HepG2 (cell line): ENCODE measurements around the gene GRIP1. TPM values are rescaled to one million over a fixed set of nuclear protein-coding genes. Genes with fewer than 3 reads are reported as not detected.

Experiments used
- ATAC-seq: fragments of 200-7000 bp; cut with Tn5 transposase; 3 replicates; pipeline ENCODE4 v1.9.1; 2020; ENCODE audit warnings: mild to moderate bottlenecking, moderate library complexity
- BruUV-seq: library from RNA; stranded (reverse); fragments of 400-500 nt; replicated peaks from 2 replicates; lab custom pipeline; 2021; lab: Mats Ljungman, UMichigan
- CTCF ChIA-PET: fragments of 300-600 bp; formaldehyde crosslinking; extraction: SDS; loops from one replicate; lab custom pipeline; 2021; ENCODE audit warnings: low total read pairs, inconsistent platforms, low intra/inter-chr PET ratio; lab: Yijun Ruan, JAX
- POLR2A ChIA-PET: fragments of 350-600 bp; sonication (Branson Sonifier 250); formaldehyde crosslinking; loops from one replicate; lab custom pipeline; 2020; ENCODE audit warnings: antibody characterized with exemption, inconsistent platforms; lab: Yijun Ruan, JAX
- DNase-seq: peaks from one replicate; pipeline ENCODE4 v3.0.0-alpha.2; 2015; ENCODE audit warnings: low spot score
- FAIRE-seq: peaks from 3 replicates; lab custom pipeline; 2011; peaks lifted over from hg19 to GRCh38; lab: Jason Lieb, UNC
- H2AFZ ChIP-seq: one replicate; pipeline ENCODE4 v1.6.1; 2011; ENCODE audit warnings: low read length, inconsistent platforms
- H3K27ac ChIP-seq: fragments of 300-600 bp; 3 replicates; pipeline ENCODE4 v1.8.0; 2011; ENCODE audit warnings: mixed run types, mild to moderate bottlenecking, mixed read lengths, low read length, inconsistent platforms; ENCODE audit not compliant: insufficient read depth; ENCODE audit errors: extremely low read length
- H3K27me3 ChIP-seq, 2 experiments: fragments of 200-600 bp in 1 of 2; 2 replicates in 1 of 2; 3 replicates in 1 of 2; pipeline versions ENCODE4 v1.6.0 to v1.8.0; 2011; ENCODE audit warnings: low read length in 2 of 2, mild to moderate bottlenecking in 2 of 2, moderate library complexity in 2 of 2, inconsistent platforms in 1 of 2; ENCODE audit not compliant: insufficient read depth in 2 of 2, control insufficient read depth in 1 of 2
- H3K36me3 ChIP-seq, 2 experiments: fragments of 200-600 bp in 1 of 2; replicated peaks in 1 of 2; 2 replicates in 1 of 2; 3 replicates in 1 of 2; pipeline versions ENCODE4 v1.5.1 to v1.8.0; 2011; ENCODE audit warnings: low read length in 2 of 2, inconsistent platforms in 1 of 2; ENCODE audit not compliant: insufficient read depth in 2 of 2, control insufficient read depth in 1 of 2
- H3K4me1 ChIP-seq: 2 replicates; pipeline ENCODE4 v1.5.1; 2012; ENCODE audit warnings: low read length, inconsistent platforms; ENCODE audit not compliant: insufficient read depth
- H3K4me2 ChIP-seq: 2 replicates; pipeline ENCODE4 v1.6.0; 2011; ENCODE audit warnings: low read depth, low read length, inconsistent platforms
- H3K4me3 ChIP-seq, 3 experiments: fragments of 200-600 bp in 1 of 3; sonication (generic), shearing (Covaris generic) in 1 of 3; replicated peaks in 1 of 3; 2 replicates each; pipeline ENCODE4 v1.5.1; 2011 to 2016; ENCODE audit warnings: low read length in 3 of 3, inconsistent platforms in 2 of 3, low read depth in 2 of 3, mild to moderate bottlenecking in 2 of 3, control low read depth in 1 of 3, mixed read lengths in 1 of 3; ENCODE audit not compliant: insufficient read depth in 1 of 3
- H3K79me2 ChIP-seq: one replicate; pipeline ENCODE4 v1.6.1; 2011; ENCODE audit warnings: low read length, inconsistent platforms; ENCODE audit not compliant: insufficient read depth
- H3K9ac ChIP-seq: 2 replicates; pipeline ENCODE4 v1.6.0; 2011; ENCODE audit warnings: mild to moderate bottlenecking, low read depth, low read length, inconsistent platforms; ENCODE audit not compliant: insufficient read depth
- H3K9me3 ChIP-seq: 2 replicates; pipeline ENCODE4 v1.5.1; 2012; ENCODE audit warnings: mild to moderate bottlenecking, low read length
- H4K20me1 ChIP-seq: 2 replicates; pipeline ENCODE4 v1.6.0; 2011; ENCODE audit warnings: inconsistent platforms, mild to moderate bottlenecking, low read length, moderate library complexity; ENCODE audit not compliant: insufficient read depth
- FOXA3 ChIP-seq: IDR thresholded peaks from 2 replicates; pipeline ENCODE4 v1.6.1; 2016; ENCODE audit warnings: missing genetic modification reagents, missing compliant biosample characterization
- NFKB2 ChIP-seq: sonication (generic); formaldehyde crosslinking; IDR thresholded peaks from 2 replicates; pipeline ENCODE4 v1.4.0; 2020; ENCODE audit warnings: missing genetic modification reagents, borderline replicate concordance
- PRPF4 ChIP-seq: fragments of 200-400 bp; formaldehyde crosslinking; IDR thresholded peaks from 2 replicates; pipeline ENCODE4 v1.6.1; 2016; ENCODE audit warnings: low read length, low read depth; ENCODE audit not compliant: poor library complexity, severe bottlenecking
- REST ChIP-seq, 2 experiments: IDR thresholded peaks; 2 replicates each; pipeline ENCODE4 v1.6.1; 2011 to 2012; ENCODE audit warnings: low read length in 2 of 2, borderline replicate concordance in 1 of 2, low read depth in 1 of 2, mild to moderate bottlenecking in 1 of 2, moderate library complexity in 1 of 2
- THYN1 ChIP-seq: sonication (generic); formaldehyde crosslinking; IDR thresholded peaks from 2 replicates; pipeline ENCODE4 v1.8.1; 2023; ENCODE audit warnings: low read depth, mild to moderate bottlenecking, moderate library complexity, missing genetic modification reagents, borderline replicate concordance
- ZNF264 ChIP-seq: sonication (generic); formaldehyde crosslinking; IDR thresholded peaks from 2 replicates; pipeline ENCODE4 v1.4.0; 2020; ENCODE audit warnings: missing genetic modification reagents
- ZNF354B ChIP-seq: sonication (generic); formaldehyde crosslinking; IDR thresholded peaks from 2 replicates; pipeline ENCODE4 v1.8.0; 2022; ENCODE audit warnings: mild to moderate bottlenecking, missing genetic modification reagents
- ZNF740 ChIP-seq: sonication (generic); formaldehyde crosslinking; IDR thresholded peaks from 2 replicates; pipeline ENCODE4 v1.4.0; 2020; ENCODE audit warnings: missing genetic modification reagents
- WGBS: methylation state at CpG from one replicate; pipeline ENCODE4 v1.1.6; 2017; ENCODE audit warnings: low lambda C conversion rate; 5-methylcytosine and 5-hydroxymethylcytosine counted together
- in situ Hi-C: cut with HindIII; loops from 2 replicates; pipeline ENCODE4 v1.10.0; 2017; ENCODE audit warnings: low pct_unique_long_range_greater_than_20kb; ENCODE audit not compliant: extremely low pct_ligation_motif_present
- intact Hi-C: fragments of 100-400 bp; cut with micrococcal nuclease; formaldehyde crosslinking; loops from one replicate; pipeline ENCODE4 v1.10.0; 2022; ENCODE audit not compliant: unreplicated experiment
- polyA plus RNA-seq, 8 experiments: library from polyadenylated mRNA; depleted of rRNA in 3 of 8; stranded (reverse) in 7 of 8; unstranded in 1 of 8; fragments of >200 nt; fragmentation: Illumina TruSeq in 4 of 8; extraction: Trizol in 4 of 8; gene quantifications; 2 replicates each; pipeline versions ENCODE4 v1.2.1 to v1.2.3, GENCODE V29; 2011 to 2016; ENCODE audit warnings: low read depth in 4 of 8, missing spikeins in 1 of 8, mixed read lengths in 1 of 8; ENCODE audit not compliant: insufficient read depth in 1 of 8
- total RNA-seq, 5 experiments: library from RNA; depleted of rRNA; stranded (reverse); fragments of >200 nt; fragmentation: Illumina TruSeq; extraction: Trizol; gene quantifications; 2 replicates each; pipeline ENCODE4 v1.2.3, GENCODE V29; 2016; ENCODE audit warnings: low read depth in 1 of 5
- TF ChIP-seq, protein P1 (sequence below): sonication (generic); formaldehyde crosslinking; IDR thresholded peaks from 2 replicates; pipeline ENCODE4 v1.9.0; 2022; ENCODE audit warnings: missing genetic modification reagents, mild to moderate bottlenecking, borderline replicate concordance
- TF ChIP-seq, protein P2 (sequence below): sonication (generic); formaldehyde crosslinking; IDR thresholded peaks from 2 replicates; pipeline ENCODE4 v1.8.0; 2022; ENCODE audit warnings: missing genetic modification reagents, mild to moderate bottlenecking, inconsistent platforms, borderline replicate concordance

GRIP1 gene
- total and polyA plus RNA-seq, 2 of the 13 experiments (the other 11 are each of a cell fraction or from before 2014, with no cell fraction given), result not detected

DNA sequence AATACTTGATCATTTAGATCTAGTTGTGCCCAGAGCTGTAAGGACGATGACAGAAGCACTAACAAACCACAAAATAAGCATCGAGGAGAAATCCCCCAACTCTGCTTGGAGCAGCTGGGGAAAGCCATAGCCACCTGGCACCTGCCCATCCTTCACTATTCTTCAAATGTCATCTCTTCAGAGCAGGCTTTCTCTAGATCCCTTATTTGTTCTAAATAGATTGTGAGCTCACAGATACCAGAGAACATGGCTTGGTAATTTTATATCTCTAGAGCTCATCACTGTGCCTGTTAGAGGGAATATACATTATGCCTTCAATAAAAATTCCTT is 50.9 kb downstream of the GRIP1 start:
- BruUV-seq, result no TSS peak
- intact Hi-C loops (no loop called here), in situ Hi-C loops (no loop called here)
- ATAC-seq (no peak), FAIRE-seq (no peak), DNase-seq (no peak)
- H3K36me3 ChIP-seq, result no peaks in the 10 kb centered on the region
- WGBS, result 3% methylated on average over 2 of the region's 2 CpGs
- no peak overlapping the region for H3K27ac ChIP-seq
- H3K79me2 ChIP-seq, result no peaks in the 10 kb centered on the region
- peaks cover 0 to 3% of the 10 kb centered on the region in 2 experiments; a peak in 1 of 5 replicates for H3K27me3 ChIP-seq
- H3K4me1 ChIP-seq, result peaks cover 16% of the 10 kb centered on the region
- no peaks in the 10 kb centered on the region for H4K20me1 ChIP-seq
- POLR2A ChIA-PET, result no interaction called here
- no peak overlapping the region for H2AFZ ChIP-seq
- no peak overlapping the region for H3K9ac ChIP-seq
- no peak overlapping the region for H3K4me3 ChIP-seq
- no peak overlapping the region for H3K4me2 ChIP-seq
- CTCF ChIA-PET, result no interaction called here
- H3K9me3 ChIP-seq, result no peaks in the 10 kb centered on the region
- TF ChIP-seq NFKB2 (CRISPR knock-in tag) (no peak), PRPF4 (no peak), ZNF264 (CRISPR knock-in tag) (no peak), REST (IDR thresholded peaks at IDR 0.05; ENCODE audit: borderline replicate concordance in 1 of 2, low read depth in 1 of 2, low read length in 2 of 2) (no peak), ZNF740 (CRISPR knock-in tag) (no peak), FOXA3 (CRISPR knock-in tag) (no peak), ZNF354B (CRISPR knock-in tag) (no peak), THYN1 (CRISPR knock-in tag) (no peak)
- TF ChIP-seq, protein P1, sequence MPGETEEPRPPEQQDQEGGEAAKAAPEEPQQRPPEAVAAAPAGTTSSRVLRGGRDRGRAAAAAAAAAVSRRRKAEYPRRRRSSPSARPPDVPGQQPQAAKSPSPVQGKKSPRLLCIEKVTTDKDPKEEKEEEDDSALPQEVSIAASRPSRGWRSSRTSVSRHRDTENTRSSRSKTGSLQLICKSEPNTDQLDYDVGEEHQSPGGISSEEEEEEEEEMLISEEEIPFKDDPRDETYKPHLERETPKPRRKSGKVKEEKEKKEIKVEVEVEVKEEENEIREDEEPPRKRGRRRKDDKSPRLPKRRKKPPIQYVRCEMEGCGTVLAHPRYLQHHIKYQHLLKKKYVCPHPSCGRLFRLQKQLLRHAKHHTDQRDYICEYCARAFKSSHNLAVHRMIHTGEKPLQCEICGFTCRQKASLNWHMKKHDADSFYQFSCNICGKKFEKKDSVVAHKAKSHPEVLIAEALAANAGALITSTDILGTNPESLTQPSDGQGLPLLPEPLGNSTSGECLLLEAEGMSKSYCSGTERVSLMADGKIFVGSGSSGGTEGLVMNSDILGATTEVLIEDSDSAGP (CRISPR knock-in tag), result no peak
- TF ChIP-seq, protein P2, sequence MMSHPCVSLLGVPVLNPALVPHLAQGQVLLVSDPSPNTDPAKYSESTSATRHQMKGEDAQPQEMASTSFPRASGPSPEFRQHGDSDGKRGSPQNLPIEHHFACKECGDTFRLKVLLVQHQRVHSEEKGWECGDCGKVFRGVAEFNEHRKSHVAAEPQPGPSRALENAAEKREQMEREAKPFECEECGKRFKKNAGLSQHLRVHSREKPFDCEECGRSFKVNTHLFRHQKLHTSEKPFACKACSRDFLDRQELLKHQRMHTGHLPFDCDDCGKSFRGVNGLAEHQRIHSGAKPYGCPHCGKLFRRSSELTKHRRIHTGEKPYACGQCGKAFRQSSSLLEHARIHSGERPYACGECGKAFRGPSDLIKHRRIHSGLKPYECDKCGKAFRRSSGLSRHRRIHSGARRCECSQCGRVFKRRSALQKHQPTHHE (CRISPR knock-in tag), result no peak
